ENCODE data around the gene ARHGAP44.
A peak's percentile ranks its signal among the peaks of the same experiment; 100 is the strongest.

ARHGAP44 gene, protein sequence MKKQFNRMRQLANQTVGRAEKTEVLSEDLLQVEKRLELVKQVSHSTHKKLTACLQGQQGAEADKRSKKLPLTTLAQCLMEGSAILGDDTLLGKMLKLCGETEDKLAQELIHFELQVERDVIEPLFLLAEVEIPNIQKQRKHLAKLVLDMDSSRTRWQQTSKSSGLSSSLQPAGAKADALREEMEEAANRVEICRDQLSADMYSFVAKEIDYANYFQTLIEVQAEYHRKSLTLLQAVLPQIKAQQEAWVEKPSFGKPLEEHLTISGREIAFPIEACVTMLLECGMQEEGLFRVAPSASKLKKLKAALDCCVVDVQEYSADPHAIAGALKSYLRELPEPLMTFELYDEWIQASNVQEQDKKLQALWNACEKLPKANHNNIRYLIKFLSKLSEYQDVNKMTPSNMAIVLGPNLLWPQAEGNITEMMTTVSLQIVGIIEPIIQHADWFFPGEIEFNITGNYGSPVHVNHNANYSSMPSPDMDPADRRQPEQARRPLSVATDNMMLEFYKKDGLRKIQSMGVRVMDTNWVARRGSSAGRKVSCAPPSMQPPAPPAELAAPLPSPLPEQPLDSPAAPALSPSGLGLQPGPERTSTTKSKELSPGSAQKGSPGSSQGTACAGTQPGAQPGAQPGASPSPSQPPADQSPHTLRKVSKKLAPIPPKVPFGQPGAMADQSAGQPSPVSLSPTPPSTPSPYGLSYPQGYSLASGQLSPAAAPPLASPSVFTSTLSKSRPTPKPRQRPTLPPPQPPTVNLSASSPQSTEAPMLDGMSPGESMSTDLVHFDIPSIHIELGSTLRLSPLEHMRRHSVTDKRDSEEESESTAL

DNA sequence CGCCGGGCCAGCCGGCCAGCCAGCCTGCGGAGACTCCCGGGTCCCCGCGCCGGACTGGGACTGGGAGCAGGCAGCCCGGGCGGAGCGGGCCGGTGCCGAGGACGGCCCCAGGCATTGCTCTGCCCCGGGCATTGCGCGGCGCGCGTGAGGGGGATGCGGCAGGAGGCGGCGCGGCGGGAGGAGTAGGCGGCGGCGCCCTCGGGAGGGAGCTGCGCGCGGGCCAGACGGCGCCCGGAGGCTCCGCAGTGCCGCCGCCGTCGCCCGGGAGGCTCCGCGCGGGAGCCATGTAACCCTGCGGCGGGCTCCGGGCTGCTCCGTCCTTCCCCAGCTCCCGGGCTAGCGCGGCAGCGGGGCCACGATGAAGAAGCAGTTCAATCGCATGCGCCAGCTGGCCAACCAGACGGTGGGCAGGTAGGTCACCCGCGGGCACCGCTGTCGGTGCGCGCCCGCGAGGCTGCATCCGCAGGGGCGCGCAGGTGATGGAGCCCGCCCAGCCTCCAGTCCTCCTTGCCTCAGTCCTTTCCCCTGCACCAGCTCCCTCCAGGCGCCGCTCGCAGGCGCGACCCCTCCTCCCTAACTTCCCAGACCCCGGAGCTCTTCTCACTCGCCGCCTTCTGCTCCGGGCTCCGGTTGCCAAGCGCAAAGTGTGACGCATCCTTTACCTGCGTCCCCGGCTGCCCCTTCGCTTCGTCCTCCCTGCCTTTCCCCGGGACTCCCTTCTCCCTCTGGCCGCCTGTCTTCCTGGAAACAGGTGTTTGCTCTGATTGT is at the start of gene ARHGAP44:
Gene ARHGAP44 (plus strand): TSS at position 18 of the 768 bp plus-strand sequence. CDS start 341 bp downstream, at position 359.
- DNase-seq: peak; percentile 73

DNA sequence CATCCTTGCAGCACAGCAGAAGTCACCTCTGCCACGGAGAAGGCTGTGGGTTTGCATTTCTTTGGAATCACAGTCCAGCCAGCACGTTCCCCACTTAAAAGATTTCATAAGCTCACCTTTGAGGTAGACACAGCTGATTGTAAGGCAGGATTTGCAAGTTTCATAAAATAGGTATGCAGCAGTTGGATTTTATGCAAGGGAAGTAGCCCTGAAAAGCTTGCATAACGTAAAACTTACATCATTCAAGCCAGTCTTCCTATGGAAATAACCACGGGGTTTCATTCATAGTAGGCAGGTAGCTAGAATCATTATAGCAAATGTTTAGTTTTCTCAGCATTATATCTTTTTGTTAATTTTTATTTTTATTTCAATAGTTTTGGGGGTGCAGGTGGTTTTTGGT is 49.8 kb upstream of the ARHGAP44 start:
- no peak for DNase-seq

DNA sequence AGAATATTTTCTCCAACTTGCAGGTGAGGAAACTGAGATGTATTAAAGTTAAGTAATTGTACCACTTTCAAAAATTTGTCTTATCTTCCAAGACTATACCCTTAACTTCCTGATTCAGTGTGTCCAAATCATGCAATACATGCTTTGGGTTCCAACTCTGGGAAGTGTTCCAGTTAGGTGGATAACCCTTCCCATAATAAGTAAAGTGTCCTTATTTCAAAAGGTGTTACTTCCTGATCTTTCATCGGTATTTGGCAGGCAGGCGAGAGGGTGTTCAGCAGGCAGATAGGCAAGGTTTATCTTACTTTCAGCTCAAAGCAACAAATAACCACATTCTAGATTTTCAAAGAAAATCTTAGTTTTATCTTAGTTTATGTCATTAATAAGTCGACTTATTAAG is 46.3 kb upstream of the ARHGAP44 start:
- no peak for DNase-seq

DNA sequence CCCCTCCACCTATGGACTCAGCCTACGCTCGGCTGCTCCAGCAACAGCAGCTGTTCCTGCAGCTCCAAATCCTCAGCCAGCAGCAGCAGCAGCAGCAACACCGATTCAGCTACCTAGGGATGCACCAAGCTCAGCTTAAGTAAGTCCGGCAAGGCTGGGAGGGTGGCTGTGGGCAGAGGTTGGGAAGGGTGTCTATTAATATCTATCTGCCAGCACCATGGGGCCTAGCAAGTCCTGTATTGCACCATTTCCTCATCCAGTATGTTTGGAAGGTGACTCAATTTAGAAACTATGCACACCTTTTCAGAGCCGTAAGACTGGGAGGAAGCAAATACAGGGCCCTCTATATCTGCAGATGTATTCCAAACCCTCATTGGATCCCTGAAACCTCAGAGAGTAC is 45.0 kb upstream of the ARHGAP44 start:
- DNase-seq: no peak

DNA sequence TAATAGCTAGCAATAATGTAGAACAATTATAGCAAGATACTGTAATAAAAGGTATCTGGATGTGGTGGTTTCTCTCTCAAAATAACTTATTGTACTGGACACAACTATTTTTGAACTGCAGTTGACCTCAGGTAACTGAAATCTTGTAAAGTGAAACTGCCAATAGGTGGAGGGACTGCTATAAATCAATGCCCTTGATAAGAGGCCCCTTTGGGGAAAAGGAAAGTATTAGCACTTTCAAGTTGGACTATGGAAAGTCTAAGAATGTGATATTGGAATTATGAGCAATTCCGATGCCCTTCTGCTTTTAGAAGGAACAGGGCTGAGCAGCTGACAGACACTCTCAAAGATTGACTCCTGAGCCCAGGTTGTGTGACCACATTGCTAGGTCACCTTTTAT is 44.5 kb upstream of the ARHGAP44 start:
- DNase-seq: no peak

DNA sequence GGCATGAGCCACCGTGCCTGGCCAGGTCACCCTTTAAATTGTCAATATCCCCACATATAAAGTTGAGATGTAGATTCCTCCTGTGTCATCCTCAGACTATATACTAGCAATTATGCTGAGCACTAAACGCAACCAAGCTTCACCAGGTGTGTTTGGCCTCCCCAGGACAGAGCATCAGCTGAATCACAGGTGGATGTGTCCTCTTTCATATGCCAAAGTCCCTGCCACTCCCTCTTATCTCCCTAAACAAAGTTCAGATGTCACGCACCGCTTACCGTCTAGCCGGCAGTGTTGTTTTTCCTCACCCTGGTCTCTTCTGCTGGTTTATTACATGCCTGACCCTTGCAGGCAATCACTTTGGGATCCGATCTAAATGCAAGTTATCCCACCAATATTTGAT is 43.8 kb upstream of the ARHGAP44 start:
- no peak for DNase-seq

DNA sequence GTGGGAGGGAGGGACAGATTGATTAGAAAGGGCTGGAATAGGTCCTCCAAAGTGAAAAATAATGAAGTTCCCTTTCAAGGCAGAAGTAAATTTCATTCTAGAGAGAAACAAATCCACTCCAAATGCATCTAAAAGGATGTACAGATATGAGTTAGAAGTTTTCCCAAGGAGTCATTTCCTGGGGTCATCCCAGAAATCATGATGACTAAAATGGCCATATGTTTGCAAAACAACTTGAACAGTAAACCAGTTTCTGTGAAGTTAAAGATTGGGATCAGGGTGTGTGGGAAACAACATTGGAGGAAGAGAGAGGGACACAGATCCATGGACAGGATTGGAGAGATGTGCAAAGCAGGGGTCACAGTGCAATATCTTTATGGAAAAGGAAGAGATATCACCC is 32.5 kb upstream of the ARHGAP44 start:
- DNase-seq: no peak

DNA sequence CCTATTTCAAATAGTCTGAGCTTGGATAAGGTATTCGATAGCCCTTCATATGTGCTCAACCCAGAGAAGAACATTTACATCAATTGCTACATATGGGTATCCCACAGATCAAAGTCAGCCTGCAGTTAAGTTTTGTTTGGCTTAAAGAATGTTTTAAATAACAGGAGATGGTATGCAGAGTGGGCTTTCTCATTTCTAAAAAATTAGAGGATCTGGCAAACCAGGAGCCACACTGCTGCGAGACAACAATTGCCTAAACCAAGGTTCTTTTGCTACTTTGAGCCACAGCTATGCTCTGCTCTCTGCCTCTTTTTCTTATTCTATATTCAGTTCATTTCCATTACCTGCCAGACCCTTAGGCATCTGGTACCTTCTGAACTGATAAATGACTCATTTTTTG is 30.2 kb upstream of the ARHGAP44 start:
- no peak for DNase-seq

DNA sequence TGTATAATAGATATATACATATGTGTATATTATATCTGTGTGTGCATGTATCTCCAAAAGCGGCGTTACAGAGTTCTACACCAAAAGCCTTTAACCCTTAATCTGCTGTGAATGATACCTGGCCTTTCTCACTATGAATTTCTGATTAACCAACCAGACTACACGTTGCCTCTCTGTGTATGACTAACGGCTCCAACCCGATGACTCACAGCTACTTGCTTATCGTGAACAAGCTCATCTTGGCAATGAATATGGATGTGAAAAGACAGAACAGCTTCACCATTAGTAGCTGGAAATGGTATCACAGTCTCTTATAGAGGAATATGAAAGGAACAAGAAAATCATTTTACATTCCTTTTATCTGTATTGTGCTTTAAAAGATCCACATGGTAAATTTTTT is 23.8 kb upstream of the ARHGAP44 start:
- no peak for DNase-seq

DNA sequence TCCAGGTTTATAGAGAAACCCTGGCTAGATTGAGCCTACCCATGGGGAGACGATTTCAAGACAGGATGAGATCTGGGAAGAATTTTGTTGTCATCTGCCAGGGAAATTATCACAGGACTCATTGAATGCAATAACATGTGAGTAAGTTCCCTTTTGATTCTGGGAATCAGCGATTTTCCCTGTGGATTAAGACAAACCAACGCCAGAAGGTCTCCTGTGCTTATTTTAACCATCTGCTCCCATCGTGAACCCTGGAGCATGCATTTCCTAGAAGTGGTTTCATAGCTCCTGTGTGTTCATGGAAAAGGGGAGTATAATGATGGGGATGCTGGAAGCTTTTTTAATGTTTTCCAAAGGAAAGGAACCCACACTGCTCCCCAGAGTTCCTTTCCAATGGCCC is 21.0 kb upstream of the ARHGAP44 start:
- no peak for DNase-seq

DNA sequence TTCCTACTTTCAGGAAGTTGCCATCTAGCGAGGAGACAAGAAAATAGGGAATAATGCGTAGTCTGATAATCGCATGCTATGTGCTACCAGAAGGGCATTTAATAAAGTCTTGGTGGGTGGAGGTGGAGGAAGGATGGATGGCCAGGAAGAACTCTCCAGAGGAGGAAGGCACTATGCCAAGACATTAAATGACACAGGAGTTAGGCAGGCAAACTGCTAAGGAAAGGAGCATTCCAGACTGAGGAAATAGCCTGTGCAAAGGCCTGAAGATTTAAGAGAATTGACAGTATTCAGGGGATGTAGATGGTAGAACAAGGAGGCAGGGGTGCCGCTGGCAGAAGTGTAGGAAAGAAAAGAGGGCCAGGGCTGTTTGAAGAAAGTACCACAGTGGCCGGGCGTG is 19.3 kb upstream of the ARHGAP44 start:
- no peak for DNase-seq

DNA sequence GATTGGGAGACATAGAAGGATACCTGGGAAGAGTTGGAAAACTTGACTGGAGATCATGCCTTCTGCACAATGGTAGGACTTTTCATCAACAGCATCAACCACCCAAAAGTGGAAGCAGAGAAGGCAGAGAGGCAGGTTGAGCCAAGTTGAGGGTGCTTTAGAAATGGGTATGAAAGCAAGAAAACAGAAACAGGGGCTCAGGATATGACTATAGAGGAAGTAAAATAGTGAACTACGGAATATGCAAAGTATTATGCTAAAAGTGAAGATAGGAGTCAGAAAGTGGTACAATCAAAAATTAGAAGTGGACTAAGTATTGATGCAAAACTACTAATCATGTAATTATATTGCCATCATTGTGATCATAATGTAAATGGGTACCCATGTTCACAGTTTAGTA is 16.1 kb upstream of the ARHGAP44 start:
- no peak for DNase-seq

DNA sequence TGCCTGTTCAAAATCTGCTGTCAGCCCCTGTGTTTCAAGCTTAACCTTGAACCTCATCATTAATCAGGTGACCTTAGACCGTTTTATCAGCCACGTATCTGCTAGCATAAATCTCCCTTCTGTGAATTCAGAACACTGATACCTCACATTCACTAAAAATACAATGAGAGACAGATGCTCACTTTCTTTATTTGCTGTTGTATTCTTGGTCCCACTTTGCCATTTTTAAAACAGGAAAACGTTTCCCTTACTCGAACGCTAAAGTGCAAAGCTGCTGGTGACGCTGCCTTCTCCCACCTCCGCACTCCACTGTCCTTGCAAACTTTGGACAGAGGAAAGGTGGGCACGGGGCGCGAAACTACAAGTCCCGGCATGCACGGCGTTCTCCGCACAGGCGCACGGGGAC is 220 bp upstream of the ARHGAP44 start:
- no peak for DNase-seq

DNA sequence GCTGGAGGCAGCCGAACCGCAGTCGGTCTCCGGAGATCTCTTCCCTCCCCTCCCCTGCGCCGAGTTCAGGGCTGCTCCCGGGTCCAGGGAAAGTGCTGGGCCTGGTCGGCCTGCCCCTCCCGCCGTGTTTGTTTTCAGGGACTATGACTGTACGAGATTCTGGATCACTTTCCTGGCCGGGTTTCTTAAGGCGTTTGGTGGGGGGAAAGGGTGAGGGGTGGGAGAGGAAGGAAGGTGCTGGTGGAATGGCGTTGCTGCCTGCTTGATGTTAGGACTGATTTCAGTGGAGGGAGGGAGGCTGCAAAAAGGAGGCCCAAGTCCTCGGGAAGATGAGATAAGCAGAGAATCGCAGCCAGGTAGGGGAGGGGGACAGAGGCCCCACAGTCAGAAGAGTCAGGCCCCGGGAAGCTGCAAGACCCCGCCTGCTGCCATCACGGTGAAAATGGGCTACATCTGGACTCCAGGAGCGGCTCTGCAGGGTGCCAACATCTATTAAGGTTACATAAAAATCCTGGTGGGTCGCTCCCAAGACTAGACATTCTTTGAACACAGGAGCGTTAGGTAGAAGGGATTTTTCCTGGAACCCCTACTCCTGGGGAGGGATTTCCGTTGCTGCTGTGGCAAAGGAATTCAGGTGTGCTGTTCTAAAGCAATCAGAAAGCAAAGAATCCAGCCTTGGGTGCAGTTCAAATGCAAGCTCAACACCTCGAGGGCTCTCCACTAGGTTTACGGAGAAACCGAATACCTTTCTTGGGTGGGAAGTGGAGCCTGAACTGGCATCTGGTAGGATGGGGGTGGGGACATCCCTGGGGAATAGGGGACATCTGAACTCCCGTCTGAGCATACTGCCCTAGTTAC is 1.2 kb downstream of the ARHGAP44 start:
- no peak for DNase-seq

DNA sequence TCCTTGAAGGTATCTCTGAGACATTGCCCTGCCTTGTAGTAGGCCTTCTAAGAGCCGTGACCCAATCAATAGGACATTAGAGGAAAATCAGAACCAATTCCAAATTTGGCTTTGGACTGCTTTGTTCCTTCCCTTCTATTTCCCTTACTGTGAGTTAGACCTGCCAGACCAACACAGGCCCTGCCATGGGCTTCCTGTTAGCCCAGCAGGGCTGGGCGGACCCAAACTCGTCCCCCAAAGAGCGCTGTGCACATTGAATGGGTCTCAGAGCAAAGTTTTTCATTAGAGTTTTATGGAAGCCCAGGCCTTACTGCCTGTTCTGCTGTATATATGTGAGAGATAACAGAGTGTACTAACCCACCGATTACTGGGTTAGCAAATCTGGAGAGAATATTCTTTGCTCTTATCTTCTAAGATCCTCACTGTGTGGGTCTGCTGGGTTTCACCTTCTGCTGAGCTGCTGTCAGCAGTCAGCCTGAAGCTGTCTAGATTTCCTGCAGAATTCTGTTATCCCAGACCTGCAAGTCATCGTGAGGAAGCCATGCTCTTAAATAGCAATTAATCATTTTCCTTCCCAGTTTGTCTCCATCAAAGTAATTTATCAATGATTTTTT is 5.7 kb downstream of the ARHGAP44 start:
- no peak for DNase-seq

DNA sequence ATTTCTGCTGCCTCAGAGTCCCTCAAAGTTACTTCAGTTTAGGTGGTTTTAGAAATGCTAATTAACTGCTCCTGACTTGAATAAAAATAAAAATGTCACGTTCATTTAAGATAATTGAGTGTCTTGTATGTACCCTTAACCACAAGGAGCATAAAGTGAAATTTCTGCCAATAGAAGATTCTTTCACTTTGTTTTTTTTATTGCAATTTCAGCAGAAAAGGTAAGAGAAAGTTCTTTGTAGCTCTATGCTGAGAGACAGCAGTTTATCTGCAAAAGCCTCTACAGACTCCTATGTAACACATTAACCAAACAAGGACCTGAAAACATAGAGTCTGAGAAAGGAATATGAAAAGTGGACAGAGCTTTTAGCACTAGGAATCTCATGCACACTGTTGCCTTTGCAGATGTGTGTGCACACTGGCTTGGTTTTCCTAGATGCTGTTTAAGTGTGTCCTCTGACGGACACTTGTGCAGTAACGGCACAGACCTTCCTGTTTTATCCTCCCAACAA is 11.6 kb downstream of the ARHGAP44 start:
- no peak for DNase-seq

DNA sequence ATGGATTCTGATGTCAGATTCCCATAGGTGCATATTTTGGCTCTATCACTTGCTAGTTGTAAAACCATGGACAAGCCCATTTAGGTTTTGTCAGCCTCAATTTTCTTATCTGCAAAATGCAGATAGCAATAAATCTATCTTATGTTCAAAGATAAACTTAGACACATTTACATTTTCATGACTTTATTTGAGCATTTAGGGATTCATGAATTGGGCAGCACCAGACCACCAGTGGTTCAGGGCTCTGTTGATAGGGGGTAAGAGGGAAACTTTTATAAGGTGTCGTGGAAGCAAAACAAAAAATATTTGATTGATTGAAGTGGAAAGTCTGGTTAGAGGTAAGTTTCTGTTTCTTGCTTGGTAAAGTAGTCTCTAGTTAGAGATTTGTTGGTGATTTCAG is 17.3 kb downstream of the ARHGAP44 start:
- no peak for DNase-seq

DNA sequence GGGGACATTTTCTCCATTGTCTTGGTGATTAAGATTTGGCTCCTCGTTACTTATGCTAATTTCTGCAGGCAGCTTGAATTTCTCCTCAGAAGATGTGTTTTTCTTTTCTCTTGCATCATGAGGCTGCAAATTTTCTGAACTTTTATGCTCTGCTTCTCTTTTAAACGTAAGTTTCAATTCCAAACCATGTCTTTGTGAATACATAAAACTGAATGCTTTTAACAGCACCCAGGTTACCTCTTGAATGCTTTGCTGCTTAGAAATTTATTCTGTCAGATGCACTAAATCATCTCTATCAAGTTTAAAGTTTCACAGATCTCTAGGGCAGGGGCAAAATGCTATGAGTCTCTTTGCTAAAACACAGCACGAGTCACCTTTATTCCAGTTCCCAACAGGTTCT is 19.4 kb downstream of the ARHGAP44 start:
- DNase-seq: no peak

DNA sequence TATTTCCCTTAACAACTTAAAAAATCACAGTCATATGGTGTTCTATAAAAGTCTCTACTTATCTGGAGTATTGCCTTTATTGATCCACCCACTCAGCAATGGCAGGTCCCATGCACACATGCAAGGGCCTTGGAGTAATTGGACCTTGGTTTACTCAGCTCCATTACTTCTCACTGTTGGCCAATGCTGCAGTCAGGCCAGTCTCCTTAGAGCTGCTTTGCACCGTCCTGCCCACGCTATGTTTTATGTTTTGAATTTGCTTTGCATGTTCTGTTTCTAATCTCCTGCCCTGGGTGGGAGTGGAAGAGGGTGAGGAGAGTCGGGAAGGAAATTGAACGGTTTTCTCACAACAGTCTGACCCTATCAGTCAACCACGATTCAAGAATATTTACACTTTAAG is 23.6 kb downstream of the ARHGAP44 start:
- DNase-seq: no peak

DNA sequence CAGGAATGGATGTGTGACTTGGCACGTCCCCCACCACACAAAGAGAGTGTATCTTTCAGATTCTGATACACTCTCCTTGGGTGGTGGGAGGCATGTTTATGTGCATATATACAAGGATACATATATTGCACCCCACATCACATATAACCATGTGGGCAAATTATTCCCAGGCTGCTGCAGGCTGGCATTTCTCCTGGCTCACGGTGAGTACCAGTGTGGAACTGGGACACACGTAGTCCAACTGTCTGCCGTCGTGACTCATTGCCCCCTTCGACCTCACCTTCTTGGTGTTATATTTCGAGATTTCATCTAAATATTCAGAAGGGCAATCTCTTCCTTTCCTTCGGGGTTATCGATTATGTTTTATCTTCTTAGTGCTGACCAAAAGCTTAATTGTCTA is 24.4 kb downstream of the ARHGAP44 start:
- DNase-seq: no peak

DNA sequence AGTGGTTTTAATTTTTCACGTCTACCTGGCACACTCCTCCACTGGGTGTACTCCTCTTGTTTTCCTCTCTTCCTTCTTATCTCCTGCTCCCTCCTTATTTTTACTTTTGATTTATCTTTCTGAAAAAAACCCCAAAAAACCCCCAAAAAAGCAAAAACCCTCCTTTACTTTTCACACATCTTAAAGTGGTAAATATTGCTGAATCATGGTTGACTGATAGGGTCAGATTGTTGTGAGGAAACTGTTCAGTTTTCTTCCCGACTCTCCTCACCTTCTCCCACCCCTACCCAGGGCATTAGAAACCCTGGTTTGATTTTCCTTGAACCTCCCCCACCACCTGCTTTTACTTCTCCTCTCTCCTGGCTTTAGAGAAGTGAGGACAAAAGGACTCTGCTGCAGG is 25.4 kb downstream of the ARHGAP44 start:
- DNase-seq: no peak

DNA sequence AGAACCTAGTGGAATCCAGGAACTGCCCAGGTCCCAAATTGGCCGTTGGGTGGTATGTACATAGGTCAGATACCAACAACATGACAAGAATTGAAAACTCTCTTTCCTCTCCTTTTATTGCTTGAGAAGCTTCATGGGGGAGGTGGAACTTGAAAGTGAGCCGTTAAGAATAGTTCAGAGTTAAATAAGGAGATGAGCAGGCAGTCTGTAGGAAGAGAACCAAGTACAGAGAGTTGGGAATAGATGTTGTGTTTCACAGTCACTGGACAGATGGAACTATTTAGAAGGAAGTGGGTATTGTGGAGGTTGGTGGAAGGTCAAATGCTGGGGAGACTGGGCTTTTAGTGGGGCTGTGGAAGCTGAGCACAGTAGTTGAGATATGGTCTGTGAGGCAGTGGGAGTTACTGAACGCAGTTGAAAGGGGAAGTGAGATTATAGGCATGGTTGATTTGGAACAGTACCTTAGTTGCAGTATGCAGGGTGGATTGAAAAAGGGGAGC is 26.4 kb downstream of the ARHGAP44 start:
- no peak for DNase-seq

Measured in femur (tissue), 1 donor.